GM23338 (cell line): ENCODE measurements around the gene STAU1. TPM values are rescaled to one million over a fixed set of nuclear protein-coding genes. Genes with fewer than 3 reads are reported as not detected.

Experiments
- ATAC-seq: fragments of 200-7000 bp; cut with Tn5 transposase; 3 replicates; pipeline ENCODE4 v1.9.1; 2020
- DNase-seq: peaks from one replicate; pipeline ENCODE4 v3.0.0-alpha.2; 2015; ENCODE audit warnings: low spot score
- H2AFZ ChIP-seq: fragments of 200-600 bp; sonication (generic); 2 replicates; pipeline ENCODE4 v1.8.0; 2016; ENCODE audit warnings: antibody characterized with exemption, mild to moderate bottlenecking, moderate library complexity
- H3F3A ChIP-seq: fragments of 200-600 bp; sonication (generic); replicated peaks from 2 replicates; pipeline ENCODE4 v1.8.0; 2017; ENCODE audit warnings: antibody characterized with exemption, mixed run types, low read depth
- H3K27ac ChIP-seq: fragments of 200-600 bp; sonication (generic); 2 replicates; pipeline ENCODE4 v1.6.1; 2016; ENCODE audit warnings: low read depth
- H3K27me3 ChIP-seq: fragments of 200-600 bp; sonication (generic); 2 replicates; pipeline ENCODE4 v1.8.0; 2016; ENCODE audit warnings: mild to moderate bottlenecking, mixed run types, moderate library complexity; ENCODE audit not compliant: insufficient read depth
- H3K36me3 ChIP-seq: fragments of 200-600 bp; sonication (generic); 2 replicates; pipeline ENCODE4 v1.8.0; 2016; ENCODE audit warnings: mild to moderate bottlenecking; ENCODE audit not compliant: insufficient read depth
- H3K4me1 ChIP-seq: fragments of 200-600 bp; sonication (generic); 2 replicates; pipeline ENCODE4 v1.8.0; 2016; ENCODE audit warnings: mild to moderate bottlenecking, moderate library complexity; ENCODE audit not compliant: insufficient read depth
- H3K4me2 ChIP-seq: fragments of 200-600 bp; sonication (generic); 2 replicates; pipeline ENCODE4 v1.7.1; 2017; ENCODE audit warnings: mixed run types
- H3K4me3 ChIP-seq: fragments of 200-600 bp; sonication (generic); 2 replicates; pipeline ENCODE4 v1.6.1; 2016; ENCODE audit warnings: mixed run types
- H3K79me2 ChIP-seq: fragments of 200-600 bp; sonication (generic); replicated peaks from 2 replicates; pipeline ENCODE4 v1.8.0; 2017; ENCODE audit warnings: mild to moderate bottlenecking; ENCODE audit not compliant: insufficient read depth
- H3K9me2 ChIP-seq: fragments of 200-600 bp; sonication (generic); 2 replicates; pipeline ENCODE4 v1.8.0; 2017; ENCODE audit not compliant: insufficient read depth
- H4K20me1 ChIP-seq: fragments of 200-600 bp; sonication (generic); replicated peaks from 2 replicates; pipeline ENCODE4 v1.8.0; 2017; ENCODE audit warnings: mild to moderate bottlenecking; ENCODE audit not compliant: insufficient read depth
- H3K27ac Mint-ChIP-seq: 2 replicates; pipeline ENCODE4 v1.8.0; 2020; ENCODE audit warnings: inconsistent platforms, mild to moderate bottlenecking, moderate library complexity, mixed read lengths
- H3K27me3 Mint-ChIP-seq: 3 replicates; pipeline ENCODE4 v1.8.0; 2022; ENCODE audit warnings: low read depth, mild to moderate bottlenecking, moderate library complexity, mixed read lengths, inconsistent platforms; ENCODE audit not compliant: insufficient read depth, poor library complexity
- H3K36me3 Mint-ChIP-seq: 3 replicates; pipeline ENCODE4 v1.8.0; 2021; ENCODE audit warnings: low read depth, mild to moderate bottlenecking, inconsistent platforms, moderate library complexity, mixed read lengths
- H3K4me1 Mint-ChIP-seq: 3 replicates; pipeline ENCODE4 v1.8.0; 2020; ENCODE audit warnings: mild to moderate bottlenecking, inconsistent platforms, mixed read lengths
- H3K4me3 Mint-ChIP-seq: 3 replicates; pipeline ENCODE4 v1.8.0; 2021; ENCODE audit warnings: moderate library complexity, mild to moderate bottlenecking, inconsistent platforms, mixed read lengths
- H3K9me3 Mint-ChIP-seq: 3 replicates; pipeline ENCODE4 v1.8.0; 2020; ENCODE audit warnings: moderate library complexity, mild to moderate bottlenecking, inconsistent platforms, mixed read lengths
- CREB1 ChIP-seq: fragments of 250-450 bp; sonication (Bioruptor Pico); IDR thresholded peaks from 2 replicates; pipeline ENCODE4 v1.5.0; 2020; ENCODE audit warnings: low read depth, mild to moderate bottlenecking, moderate library complexity
- EZH2 ChIP-seq: fragments of 200-600 bp; sonication (generic); IDR thresholded peaks from one replicate; pipeline ENCODE4 v1.8.0; 2017; ENCODE audit warnings: antibody characterized with exemption, mild to moderate bottlenecking, low read depth; ENCODE audit not compliant: unreplicated experiment
- EZH2phosphoT487 ChIP-seq: fragments of 200-600 bp; sonication (generic); IDR thresholded peaks from one replicate; pipeline ENCODE4 v1.8.1; 2018; ENCODE audit warnings: antibody characterized with exemption; ENCODE audit not compliant: unreplicated experiment
- JUNB ChIP-seq: IDR thresholded peaks from one replicate; pipeline ENCODE4 v1.6.1; 2016; ENCODE audit warnings: antibody characterized with exemption; ENCODE audit not compliant: unreplicated experiment
- NANOG ChIP-seq: IDR thresholded peaks from 2 replicates; pipeline ENCODE4 v1.6.1; 2016; ENCODE audit warnings: antibody characterized with exemption, borderline replicate concordance
- POLR2AphosphoS5 ChIP-seq: IDR thresholded peaks from 2 replicates; pipeline ENCODE4 v1.6.1; 2016; ENCODE audit warnings: antibody characterized with exemption, low read depth
- ZNF114 ChIP-seq: fragments of 250-450 bp; sonication (Bioruptor Pico); IDR thresholded peaks from 2 replicates; pipeline ENCODE4 v1.5.0; 2020; ENCODE audit warnings: mild to moderate bottlenecking, moderate library complexity
- ZNF331 ChIP-seq: fragments of 250-450 bp; sonication (Bioruptor Pico); IDR thresholded peaks from 2 replicates; pipeline ENCODE4 v1.5.0; 2020; ENCODE audit warnings: low read depth, mild to moderate bottlenecking, moderate library complexity
- polyA plus RNA-seq: library from polyadenylated mRNA; unstranded; fragments of >200 nt; fragmentation: Nextera tagmentation; extraction: Ambion mirVana; gene quantifications from 2 replicates; pipeline ENCODE4 v1.2.1, GENCODE V29; 2016
- total RNA-seq: library from RNA; depleted of rRNA; stranded (reverse); fragments of >200 nt; shearing (Covaris generic); gene quantifications from 2 replicates; pipeline ENCODE4 v1.2.3, GENCODE V29; 2014
- TF ChIP-seq, protein P1 (sequence below): IDR thresholded peaks from 2 replicates; pipeline ENCODE4 v1.6.1; 2016; ENCODE audit warnings: antibody characterized with exemption
- TF ChIP-seq, protein P2 (sequence below): fragments of 250-450 bp; sonication (Bioruptor Pico); IDR thresholded peaks from 2 replicates; pipeline ENCODE4 v1.5.0; 2020; ENCODE audit warnings: mild to moderate bottlenecking, moderate library complexity
- TF ChIP-seq, protein P3 (sequence below), 2 experiments: fragments of 200-600 bp in 1 of 2; sonication (generic) in 1 of 2; conservative IDR thresholded peaks; 2 replicates each; pipeline versions ENCODE4 v1.5.1 to v1.6.1; 2016 to 2017; ENCODE audit warnings: antibody characterized with exemption in 2 of 2, low read depth in 2 of 2, mild to moderate bottlenecking in 2 of 2, moderate library complexity in 1 of 2

The STAU1 gene
- total and polyA plus RNA-seq, 2 experiments from 2014 or later: 102 TPM

DNA sequence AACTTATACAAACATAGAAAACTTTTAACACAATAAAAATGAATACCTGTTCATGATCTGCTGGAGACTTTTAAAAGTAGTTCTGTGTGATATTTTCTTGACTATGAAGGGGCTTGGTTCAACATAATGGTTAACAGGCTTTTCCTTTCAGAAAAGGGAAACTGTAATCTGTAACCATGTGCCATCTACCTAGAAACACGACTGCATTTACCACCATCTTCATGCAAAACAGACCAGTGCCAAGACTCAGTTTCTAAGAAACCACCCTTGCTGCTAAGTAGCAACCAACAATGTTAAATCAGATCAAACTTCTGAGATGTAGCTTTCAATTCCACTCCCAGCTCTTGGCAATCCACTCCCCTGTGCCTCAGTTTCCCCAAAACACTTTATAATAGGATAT, 15.7 kb downstream of the STAU1 start:
- Histone ChIP-seq H4K20me1 (peaks cover 51% of the 10 kb centered on the region; the same call in 1 of the 2 replicates), H3K4me1 (0 out of 2 replicates have a peak, but pooled peaks cover 4% of the 10 kb centered on the region)
- no peak for TF ChIP-seq ZNF331 (CRISPR knock-in tag)
- no peak for TF ChIP-seq CREB1 (CRISPR knock-in tag)

DNA sequence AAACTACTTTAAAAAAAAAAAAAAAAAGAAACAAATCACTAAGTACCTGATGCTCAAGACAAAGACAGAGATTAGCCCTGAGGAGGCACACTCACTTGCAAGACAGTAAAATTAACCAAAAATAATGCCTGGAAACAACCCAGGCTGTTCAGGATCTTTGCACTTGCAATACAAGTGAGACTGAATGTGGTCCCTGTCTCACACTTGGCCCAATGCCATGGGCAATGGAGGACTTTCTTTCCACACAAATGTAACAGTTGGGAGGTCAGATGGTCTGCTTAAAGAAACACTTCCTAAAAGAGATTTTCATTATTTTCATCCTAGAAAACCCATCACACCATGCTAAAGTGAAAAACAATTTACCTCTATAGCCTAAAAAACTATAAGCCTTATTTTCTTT, 16.2 kb downstream of the STAU1 start:
- H3K4me3 ChIP-seq: no peak overlapping the region
- no peak overlapping the region for H3K27ac ChIP-seq
- DNase-seq: no peak
- no peak for ATAC-seq
- H3K9me3 Mint-ChIP-seq: no peaks in the 10 kb centered on the region
- H4K20me1 ChIP-seq: peaks cover 56% of the 10 kb centered on the region
- peaks cover 99% of the 10 kb centered on the region for H3K79me2 ChIP-seq
- H3K36me3 Mint-ChIP-seq: peaks cover 28% of the 10 kb centered on the region; the same call in 2 of the 3 replicates
- no peaks in the 10 kb centered on the region for H3K27me3 Mint-ChIP-seq
- 0 out of 2 replicates have a peak, but pooled peaks cover 5% of the 10 kb centered on the region for H3K36me3 ChIP-seq
- H3K4me2 ChIP-seq: no peak overlapping the region
- H3K9me2 ChIP-seq: no peaks in the 10 kb centered on the region
- no peaks in the 10 kb centered on the region for H3K27me3 ChIP-seq
- H3K4me3 Mint-ChIP-seq: no peak overlapping the region
- no peaks in the 10 kb centered on the region for H3F3A ChIP-seq
- no peak overlapping the region for H3K27ac Mint-ChIP-seq
- 0 out of 2 replicates have a peak, but pooled peaks cover 4% of the 10 kb centered on the region for H3K4me1 ChIP-seq
- H3K4me1 Mint-ChIP-seq: peaks cover 9% of the 10 kb centered on the region; the same call in 2 of the 3 replicates
- H2AFZ ChIP-seq: no peak overlapping the region
- no peak for TF ChIP-seq POLR2AphosphoS5
- TF ChIP-seq, protein P1, sequence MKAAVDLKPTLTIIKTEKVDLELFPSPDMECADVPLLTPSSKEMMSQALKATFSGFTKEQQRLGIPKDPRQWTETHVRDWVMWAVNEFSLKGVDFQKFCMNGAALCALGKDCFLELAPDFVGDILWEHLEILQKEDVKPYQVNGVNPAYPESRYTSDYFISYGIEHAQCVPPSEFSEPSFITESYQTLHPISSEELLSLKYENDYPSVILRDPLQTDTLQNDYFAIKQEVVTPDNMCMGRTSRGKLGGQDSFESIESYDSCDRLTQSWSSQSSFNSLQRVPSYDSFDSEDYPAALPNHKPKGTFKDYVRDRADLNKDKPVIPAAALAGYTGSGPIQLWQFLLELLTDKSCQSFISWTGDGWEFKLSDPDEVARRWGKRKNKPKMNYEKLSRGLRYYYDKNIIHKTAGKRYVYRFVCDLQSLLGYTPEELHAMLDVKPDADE: no peak
- TF ChIP-seq, protein P2, sequence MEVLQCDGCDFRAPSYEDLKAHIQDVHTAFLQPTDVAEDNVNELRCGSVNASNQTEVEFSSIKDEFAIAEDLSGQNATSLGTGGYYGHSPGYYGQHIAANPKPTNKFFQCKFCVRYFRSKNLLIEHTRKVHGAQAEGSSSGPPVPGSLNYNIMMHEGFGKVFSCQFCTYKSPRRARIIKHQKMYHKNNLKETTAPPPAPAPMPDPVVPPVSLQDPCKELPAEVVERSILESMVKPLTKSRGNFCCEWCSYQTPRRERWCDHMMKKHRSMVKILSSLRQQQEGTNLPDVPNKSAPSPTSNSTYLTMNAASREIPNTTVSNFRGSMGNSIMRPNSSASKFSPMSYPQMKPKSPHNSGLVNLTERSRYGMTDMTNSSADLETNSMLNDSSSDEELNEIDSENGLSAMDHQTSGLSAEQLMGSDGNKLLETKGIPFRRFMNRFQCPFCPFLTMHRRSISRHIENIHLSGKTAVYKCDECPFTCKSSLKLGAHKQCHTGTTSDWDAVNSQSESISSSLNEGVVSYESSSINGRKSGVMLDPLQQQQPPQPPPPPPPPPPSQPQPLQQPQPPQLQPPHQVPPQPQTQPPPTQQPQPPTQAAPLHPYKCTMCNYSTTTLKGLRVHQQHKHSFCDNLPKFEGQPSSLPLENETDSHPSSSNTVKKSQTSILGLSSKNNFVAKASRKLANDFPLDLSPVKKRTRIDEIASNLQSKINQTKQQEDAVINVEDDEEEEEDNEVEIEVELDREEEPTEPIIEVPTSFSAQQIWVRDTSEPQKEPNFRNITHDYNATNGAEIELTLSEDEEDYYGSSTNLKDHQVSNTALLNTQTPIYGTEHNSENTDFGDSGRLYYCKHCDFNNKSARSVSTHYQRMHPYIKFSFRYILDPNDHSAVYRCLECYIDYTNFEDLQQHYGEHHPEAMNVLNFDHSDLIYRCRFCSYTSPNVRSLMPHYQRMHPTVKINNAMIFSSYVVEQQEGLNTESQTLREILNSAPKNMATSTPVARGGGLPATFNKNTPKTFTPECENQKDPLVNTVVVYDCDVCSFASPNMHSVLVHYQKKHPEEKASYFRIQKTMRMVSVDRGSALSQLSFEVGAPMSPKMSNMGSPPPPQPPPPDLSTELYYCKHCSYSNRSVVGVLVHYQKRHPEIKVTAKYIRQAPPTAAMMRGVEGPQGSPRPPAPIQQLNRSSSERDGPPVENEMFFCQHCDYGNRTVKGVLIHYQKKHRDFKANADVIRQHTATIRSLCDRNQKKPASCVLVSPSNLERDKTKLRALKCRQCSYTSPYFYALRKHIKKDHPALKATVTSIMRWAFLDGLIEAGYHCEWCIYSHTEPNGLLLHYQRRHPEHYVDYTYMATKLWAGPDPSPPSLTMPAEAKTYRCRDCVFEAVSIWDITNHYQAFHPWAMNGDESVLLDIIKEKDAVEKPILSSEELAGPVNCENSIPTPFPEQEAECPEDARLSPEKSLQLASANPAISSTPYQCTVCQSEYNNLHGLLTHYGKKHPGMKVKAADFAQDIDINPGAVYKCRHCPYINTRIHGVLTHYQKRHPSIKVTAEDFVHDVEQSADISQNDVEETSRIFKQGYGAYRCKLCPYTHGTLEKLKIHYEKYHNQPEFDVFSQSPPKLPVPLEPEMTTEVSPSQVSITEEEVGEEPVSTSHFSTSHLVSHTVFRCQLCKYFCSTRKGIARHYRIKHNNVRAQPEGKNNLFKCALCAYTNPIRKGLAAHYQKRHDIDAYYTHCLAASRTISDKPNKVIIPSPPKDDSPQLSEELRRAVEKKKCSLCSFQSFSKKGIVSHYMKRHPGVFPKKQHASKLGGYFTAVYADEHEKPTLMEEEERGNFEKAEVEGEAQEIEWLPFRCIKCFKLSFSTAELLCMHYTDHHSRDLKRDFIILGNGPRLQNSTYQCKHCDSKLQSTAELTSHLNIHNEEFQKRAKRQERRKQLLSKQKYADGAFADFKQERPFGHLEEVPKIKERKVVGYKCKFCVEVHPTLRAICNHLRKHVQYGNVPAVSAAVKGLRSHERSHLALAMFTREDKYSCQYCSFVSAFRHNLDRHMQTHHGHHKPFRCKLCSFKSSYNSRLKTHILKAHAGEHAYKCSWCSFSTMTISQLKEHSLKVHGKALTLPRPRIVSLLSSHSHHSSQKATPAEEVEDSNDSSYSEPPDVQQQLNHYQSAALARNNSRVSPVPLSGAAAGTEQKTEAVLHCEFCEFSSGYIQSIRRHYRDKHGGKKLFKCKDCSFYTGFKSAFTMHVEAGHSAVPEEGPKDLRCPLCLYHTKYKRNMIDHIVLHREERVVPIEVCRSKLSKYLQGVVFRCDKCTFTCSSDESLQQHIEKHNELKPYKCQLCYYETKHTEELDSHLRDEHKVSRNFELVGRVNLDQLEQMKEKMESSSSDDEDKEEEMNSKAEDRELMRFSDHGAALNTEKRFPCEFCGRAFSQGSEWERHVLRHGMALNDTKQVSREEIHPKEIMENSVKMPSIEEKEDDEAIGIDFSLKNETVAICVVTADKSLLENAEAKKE: no peak
- no peak for TF ChIP-seq ZNF114 (CRISPR knock-in tag)
- no peak for TF ChIP-seq JUNB
- TF ChIP-seq, protein P3, sequence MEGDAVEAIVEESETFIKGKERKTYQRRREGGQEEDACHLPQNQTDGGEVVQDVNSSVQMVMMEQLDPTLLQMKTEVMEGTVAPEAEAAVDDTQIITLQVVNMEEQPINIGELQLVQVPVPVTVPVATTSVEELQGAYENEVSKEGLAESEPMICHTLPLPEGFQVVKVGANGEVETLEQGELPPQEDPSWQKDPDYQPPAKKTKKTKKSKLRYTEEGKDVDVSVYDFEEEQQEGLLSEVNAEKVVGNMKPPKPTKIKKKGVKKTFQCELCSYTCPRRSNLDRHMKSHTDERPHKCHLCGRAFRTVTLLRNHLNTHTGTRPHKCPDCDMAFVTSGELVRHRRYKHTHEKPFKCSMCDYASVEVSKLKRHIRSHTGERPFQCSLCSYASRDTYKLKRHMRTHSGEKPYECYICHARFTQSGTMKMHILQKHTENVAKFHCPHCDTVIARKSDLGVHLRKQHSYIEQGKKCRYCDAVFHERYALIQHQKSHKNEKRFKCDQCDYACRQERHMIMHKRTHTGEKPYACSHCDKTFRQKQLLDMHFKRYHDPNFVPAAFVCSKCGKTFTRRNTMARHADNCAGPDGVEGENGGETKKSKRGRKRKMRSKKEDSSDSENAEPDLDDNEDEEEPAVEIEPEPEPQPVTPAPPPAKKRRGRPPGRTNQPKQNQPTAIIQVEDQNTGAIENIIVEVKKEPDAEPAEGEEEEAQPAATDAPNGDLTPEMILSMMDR (conservative IDR thresholded peaks at IDR 0.05; ENCODE audit: low read depth in 2 of 2): no peak
- TF ChIP-seq CREB1 (CRISPR knock-in tag): no peak
- no peak for TF ChIP-seq EZH2
- TF ChIP-seq EZH2phosphoT487: no peak
- TF ChIP-seq ZNF331 (CRISPR knock-in tag): no peak
- TF ChIP-seq NANOG: no peak

More for the DNA sequence above, 15.7 kb downstream of the STAU1 start:
- ATAC-seq (no peak), DNase-seq (no peak)
- Histone ChIP-seq H3K27ac (no peak overlapping the region), H3K9me2 (no peaks in the 10 kb centered on the region), H3K79me2 (peaks cover 99% of the 10 kb centered on the region), H3K36me3 (peaks cover 7% of the 10 kb centered on the region; the same call in 1 of the 2 replicates), H3K4me2 (no peak overlapping the region), H3K4me3 (no peak overlapping the region), H3K27me3 (no peaks in the 10 kb centered on the region), H2AFZ (no peak overlapping the region), H3F3A (no peaks in the 10 kb centered on the region)
- no peak overlapping the region for H3K4me3 Mint-ChIP-seq
- no peak overlapping the region for H3K27ac Mint-ChIP-seq
- peaks cover 29% of the 10 kb centered on the region for H3K36me3 Mint-ChIP-seq
- H3K27me3 Mint-ChIP-seq: no peaks in the 10 kb centered on the region
- H3K9me3 Mint-ChIP-seq: no peaks in the 10 kb centered on the region
- peaks cover 8% of the 10 kb centered on the region; the same call in 2 of the 3 replicates for H3K4me1 Mint-ChIP-seq
